D721Med (cell line): ENCODE measurements around the gene SFMBT2.

Source experiments
- DNase-seq: peaks from one replicate; pipeline ENCODE4 v3.0.0; 2011; ENCODE audit warnings: low spot score; ENCODE audit not compliant: insufficient read length
- FAIRE-seq: peaks from 2 replicates; lab custom pipeline; 2011; peaks lifted over from hg19 to GRCh38; lab: Jason Lieb, UNC
- TF ChIP-seq, protein P1 (sequence below): IDR thresholded peaks from 2 replicates; pipeline ENCODE4 v1.5.1; 2012; ENCODE audit warnings: mild to moderate bottlenecking, control low read depth; ENCODE audit not compliant: insufficient read depth; ENCODE audit errors: missing control alignments

The SFMBT2 gene

DNA sequence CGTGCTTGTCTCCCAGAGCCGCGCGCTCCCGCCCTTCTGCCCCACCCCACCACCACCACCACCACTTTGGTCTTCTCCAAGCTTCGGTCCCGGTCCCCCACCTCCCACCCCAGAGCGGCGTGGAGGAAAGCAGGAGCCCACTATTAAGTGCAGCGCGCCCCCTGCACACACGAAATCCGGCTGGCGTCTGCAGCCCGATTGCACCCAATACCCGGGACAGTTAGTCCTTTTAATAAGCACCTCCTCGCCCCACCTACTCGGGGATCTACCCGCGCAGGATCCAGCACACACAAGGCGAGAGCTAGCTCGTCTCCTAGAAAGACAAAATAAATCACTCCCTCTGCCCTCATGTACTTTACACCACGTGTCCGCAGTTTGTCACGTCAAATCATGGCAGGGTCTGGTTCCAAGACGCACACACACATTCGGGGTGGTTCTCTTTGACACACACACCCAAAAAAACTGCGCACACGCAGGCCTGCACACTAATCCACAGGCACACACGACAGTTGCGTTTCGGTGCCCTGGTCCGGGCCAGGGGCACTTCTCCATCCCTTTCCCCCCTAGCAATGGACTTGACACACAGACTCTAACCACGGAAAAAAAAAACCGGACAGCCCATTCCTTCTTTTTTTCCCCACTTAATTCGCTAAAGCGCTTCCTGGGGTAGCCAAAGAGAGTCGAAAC, 1.6 kb downstream of the SFMBT2 start:
- TF ChIP-seq, protein P1, sequence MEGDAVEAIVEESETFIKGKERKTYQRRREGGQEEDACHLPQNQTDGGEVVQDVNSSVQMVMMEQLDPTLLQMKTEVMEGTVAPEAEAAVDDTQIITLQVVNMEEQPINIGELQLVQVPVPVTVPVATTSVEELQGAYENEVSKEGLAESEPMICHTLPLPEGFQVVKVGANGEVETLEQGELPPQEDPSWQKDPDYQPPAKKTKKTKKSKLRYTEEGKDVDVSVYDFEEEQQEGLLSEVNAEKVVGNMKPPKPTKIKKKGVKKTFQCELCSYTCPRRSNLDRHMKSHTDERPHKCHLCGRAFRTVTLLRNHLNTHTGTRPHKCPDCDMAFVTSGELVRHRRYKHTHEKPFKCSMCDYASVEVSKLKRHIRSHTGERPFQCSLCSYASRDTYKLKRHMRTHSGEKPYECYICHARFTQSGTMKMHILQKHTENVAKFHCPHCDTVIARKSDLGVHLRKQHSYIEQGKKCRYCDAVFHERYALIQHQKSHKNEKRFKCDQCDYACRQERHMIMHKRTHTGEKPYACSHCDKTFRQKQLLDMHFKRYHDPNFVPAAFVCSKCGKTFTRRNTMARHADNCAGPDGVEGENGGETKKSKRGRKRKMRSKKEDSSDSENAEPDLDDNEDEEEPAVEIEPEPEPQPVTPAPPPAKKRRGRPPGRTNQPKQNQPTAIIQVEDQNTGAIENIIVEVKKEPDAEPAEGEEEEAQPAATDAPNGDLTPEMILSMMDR, result no peak
- no peak for FAIRE-seq
- no peak for DNase-seq

DNA sequence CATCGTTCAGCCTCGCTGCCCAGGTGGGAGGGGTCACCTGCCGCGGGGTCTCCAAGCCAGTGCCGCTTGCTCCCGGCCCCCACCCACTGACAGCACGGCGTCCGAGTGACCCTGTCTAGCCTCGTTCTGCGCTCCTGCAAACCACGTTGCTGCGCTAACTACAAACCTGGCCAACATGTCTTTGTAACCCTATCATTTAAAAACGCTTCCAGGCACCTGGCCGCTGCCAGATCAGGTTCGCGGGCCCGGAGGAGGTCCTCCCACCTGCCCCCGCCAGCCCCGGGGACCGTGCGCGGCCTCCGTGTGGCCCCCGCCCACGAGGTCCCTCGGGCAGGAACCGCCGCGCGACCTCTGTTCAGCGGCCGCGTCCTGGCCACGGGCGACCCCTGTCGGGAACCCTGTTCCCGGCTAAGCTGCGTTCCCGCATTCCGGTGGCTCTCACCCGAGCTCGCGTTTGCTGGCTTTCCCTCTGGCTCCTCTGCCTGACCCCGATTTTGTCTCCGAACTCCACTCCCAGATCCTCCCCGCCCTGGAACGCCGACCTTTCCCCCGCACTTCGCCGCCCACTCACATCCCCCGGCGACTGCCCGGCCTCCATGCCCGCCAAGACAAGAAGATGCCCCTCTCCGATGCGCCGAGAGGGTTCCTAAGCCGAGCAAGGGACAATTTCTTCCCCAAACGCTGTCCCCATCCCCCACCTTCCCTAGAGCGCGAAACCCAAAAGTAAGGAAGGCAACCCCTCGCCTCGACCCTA, 2.4 kb downstream of the SFMBT2 start:
- DNase-seq (no peak), FAIRE-seq (no peak)
- TF ChIP-seq, protein P1, result peak; percentile 27

DNA sequence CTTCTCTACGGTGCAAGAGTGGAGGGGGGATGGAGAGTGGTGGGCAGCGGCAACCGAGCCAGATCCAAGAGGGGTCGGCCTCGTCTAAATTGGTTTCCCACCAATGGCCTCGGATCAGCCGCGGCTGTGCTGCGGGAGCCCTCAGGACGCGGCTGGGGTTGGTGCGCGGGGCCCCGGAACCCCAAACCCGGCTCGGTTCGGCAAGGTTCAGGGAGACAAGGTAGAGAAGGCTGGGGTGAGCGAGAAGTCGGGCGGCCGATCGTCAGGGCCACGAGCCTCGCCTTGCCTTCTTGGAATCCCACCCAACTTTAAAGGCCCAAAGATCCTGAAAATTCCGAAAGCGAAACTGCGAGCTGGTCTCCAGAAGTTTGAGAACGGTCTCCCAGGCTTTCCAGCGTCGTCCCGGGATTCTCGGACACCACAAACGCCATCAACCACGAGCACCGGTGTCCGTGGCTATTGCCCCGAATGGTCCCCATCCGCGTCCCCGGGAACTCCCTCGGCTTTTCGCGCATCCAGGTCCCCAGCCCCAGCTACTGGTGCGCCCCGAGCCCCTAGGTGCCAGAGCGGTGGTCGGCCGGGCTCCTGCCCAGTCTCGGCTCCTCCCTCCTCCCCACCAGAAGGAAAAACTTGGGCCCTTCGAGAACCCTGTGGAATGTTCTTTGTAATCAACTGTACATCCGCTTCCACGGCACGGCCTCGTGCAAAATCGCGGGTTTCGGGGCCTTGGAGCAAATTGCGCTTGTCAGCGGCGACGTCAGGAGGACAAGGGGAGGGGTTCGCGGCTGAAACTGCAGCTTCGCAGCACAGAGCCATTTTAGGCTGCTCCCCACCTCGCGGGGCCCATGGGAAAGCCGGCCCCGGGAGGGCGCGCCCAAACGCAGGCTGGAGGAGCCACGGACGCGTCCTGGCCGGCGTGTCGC, 3.2 kb downstream of the SFMBT2 start:
- TF ChIP-seq, protein P1, result no peak
- FAIRE-seq, result no peak
- no peak for DNase-seq

DNA sequence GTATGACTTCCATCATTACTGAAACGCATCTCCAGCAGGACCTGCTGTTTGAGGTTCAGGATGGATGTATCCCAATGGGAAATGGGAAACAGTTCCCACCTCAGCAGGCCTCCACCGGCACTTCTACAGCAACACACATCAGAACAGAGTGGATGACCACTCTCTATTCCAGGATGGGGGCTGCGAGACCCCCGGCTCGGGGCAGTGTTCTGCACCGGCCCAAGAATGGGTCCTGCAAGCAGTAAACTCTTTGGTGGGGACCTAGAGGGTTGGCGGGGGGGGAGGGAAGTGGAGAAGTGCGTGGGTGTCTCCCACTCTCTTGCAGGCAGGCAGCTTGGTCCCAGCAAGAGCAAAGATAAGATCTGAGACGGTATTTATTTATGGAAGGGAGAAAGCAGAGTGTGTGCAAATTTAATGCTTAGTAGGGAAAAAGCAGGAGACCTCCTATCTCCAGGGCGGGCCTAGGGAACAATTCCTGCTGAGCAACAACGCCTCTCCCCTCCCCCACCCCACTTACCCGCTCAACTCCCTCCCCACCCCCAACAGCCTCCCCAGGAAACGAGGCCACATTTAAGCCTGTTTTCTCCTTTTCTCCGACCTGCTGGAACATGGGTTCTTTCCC, 4.0 kb downstream of the SFMBT2 start:
- TF ChIP-seq, protein P1, result no peak
- no peak for FAIRE-seq
- no peak for DNase-seq

DNA sequence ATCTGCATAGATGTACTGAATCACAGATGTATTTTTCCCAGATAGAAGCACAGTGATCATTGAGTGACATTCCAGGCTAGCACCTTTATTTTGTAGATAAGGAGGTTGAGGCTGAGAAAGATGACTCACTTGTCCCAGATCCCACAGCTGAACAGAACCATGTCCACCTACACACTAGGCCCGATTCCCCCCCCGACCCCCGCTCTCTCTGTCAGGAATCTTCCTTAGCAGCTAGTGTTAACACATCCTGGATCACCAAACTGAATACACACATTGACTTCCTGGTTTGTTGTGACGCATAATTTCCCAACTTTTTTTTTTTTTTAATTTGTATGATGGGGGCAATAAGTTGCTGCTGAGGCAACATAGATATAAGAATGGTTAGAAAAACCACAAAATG, 5.2 kb downstream of the SFMBT2 start:
- DNase-seq (no peak), FAIRE-seq (no peak)

DNA sequence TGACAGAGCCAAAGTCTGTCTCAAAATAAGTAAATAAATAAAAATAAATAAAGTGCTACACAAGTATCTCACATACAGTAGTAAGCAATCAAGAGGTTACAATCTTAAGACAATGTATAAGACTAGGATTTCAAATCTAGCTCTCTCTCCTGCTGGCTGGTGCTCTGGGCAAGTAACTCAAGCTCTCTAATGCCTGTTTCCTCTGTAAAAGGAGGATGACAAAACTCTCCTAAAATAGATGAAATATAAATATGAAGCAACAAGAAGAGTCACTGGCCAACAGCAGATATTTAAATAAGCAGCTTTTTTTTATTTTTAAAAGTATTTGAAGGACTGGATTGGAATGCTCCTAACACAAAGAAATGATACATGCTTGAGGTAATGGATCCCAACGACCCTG, 7.2 kb downstream of the SFMBT2 start:
- DNase-seq (no peak), FAIRE-seq (no peak)
- TF ChIP-seq, protein P1, result no peak

More for the DNA sequence above, 5.2 kb downstream of the SFMBT2 start:
- TF ChIP-seq, protein P1, result no peak
